Thyroid gland (tissue), 4 donors: ENCODE measurements around the gene CDHR5. TPM values are rescaled to one million over a fixed set of nuclear protein-coding genes. Genes with fewer than 3 reads are reported as not detected.
"Not testable (repeated sequence)": the region's sequence is repeated elsewhere in the genome, so short reads cannot be mapped to it uniquely, and the experiment has no call there.

Source experiments
- DNase-seq, 2 donors: peaks; one replicate each; pipeline ENCODE4 v3.0.0-alpha.2; 2019
- H3K27ac ChIP-seq, 3 donors: fragments of 200-600 bp; sonication (generic); 1 replicate in 2 of 3; 2 replicates in 1 of 3; pipeline ENCODE4 v1.5.1; 2016 to 2019; ENCODE audit warnings: mild to moderate bottlenecking in 1 of 3, moderate library complexity in 1 of 3
- H3K27me3 ChIP-seq: fragments of 200-600 bp; sonication (generic); one replicate; pipeline ENCODE4 v1.5.1; 2019
- H3K36me3 ChIP-seq, 2 donors: fragments of 200-600 bp; sonication (generic); one replicate each; pipeline ENCODE4 v1.5.1; 2016 to 2019
- H3K4me1 ChIP-seq, 2 donors: fragments of 200-600 bp; sonication (generic); one replicate each; pipeline ENCODE4 v1.5.1; 2017 to 2019
- H3K4me3 ChIP-seq, 3 donors: fragments of 200-600 bp; sonication (generic); replicated peaks in 1 of 3; 1 replicate in 2 of 3; 2 replicates in 1 of 3; pipeline ENCODE4 v1.5.1; 2016; ENCODE audit warnings: mild to moderate bottlenecking in 1 of 3
- H3K9me3 ChIP-seq: fragments of 200-600 bp; sonication (generic); one replicate; pipeline ENCODE4 v1.5.1; 2017
- CTCF ChIP-seq, 6 experiments: fragments of 200-600 bp in 3 of 6; fragments of 450-650 bp in 3 of 6; sonication (generic) in 3 of 6; IDR thresholded peaks; one replicate each; pipeline ENCODE4 v1.5.1; 2016 to 2019; ENCODE audit warnings: antibody characterized with exemption in 6 of 6, mild to moderate bottlenecking in 2 of 6, inconsistent platforms in 1 of 6, moderate library complexity in 1 of 6
- POLR2A ChIP-seq, 2 donors: fragments of 450-650 bp; IDR thresholded peaks; one replicate each; pipeline ENCODE4 v1.6.1; 2017; ENCODE audit warnings: antibody characterized with exemption in 2 of 2, mild to moderate bottlenecking in 2 of 2, moderate library complexity in 1 of 2
- WGBS, 2 donors: methylation state at CpG; one replicate each; pipeline ENCODE4 v1.1.5; 2017; 5-methylcytosine and 5-hydroxymethylcytosine counted together
- intact Hi-C: fragments of 100-400 bp; cut with DNase I; formaldehyde crosslinking; loops from one replicate; pipeline ENCODE4 v1.15.1; 2023
- total RNA-seq, 4 donors: library from RNA; depleted of rRNA; stranded (reverse); fragments of >200 nt; gene quantifications; one replicate each; pipeline ENCODE4 v1.2.3, GENCODE V29; 2016

The CDHR5 gene
- total RNA-seq, 4 donors from 2014 or later = not detected

GRCh38 chr11:574632-575312, 50.0 kb downstream of the CDHR5 start:
- no peak for DNase-seq
- H3K27me3 ChIP-seq = no peaks in the 10 kb centered on the region
- no peak overlapping the region for H3K27ac ChIP-seq
- WGBS, 2 donors = 10 to 18% methylated on average over 24 to 25 of the region's 25 CpGs
- no peaks in the 10 kb centered on the region for H3K9me3 ChIP-seq
- intact Hi-C loops = no loop called here
- H3K4me1 ChIP-seq = peaks cover 58 to 63% of the 10 kb centered on the region in 2 donors
- peak in 1 of 2 donors; percentile 19 for TF ChIP-seq POLR2A (IDR thresholded peaks at IDR 0.05)
- no peak for TF ChIP-seq CTCF (IDR thresholded peaks at IDR 0.05)
- peak overlapping the region in 2 of 3 donors; percentile 40 to 56 for H3K4me3 ChIP-seq
- no peaks in the 10 kb centered on the region for H3K36me3 ChIP-seq

- DNase-seq = peak; percentile 62 to 65
- H3K27me3 ChIP-seq, intact Hi-C loops, H3K9me3 ChIP-seq, H3K36me3 ChIP-seq: not testable (repeated sequence)
- 24 to 27% methylated on average over 13 to 14 of the region's 14 CpGs for WGBS, 2 donors
- Histone ChIP-seq H3K4me3 (peak overlapping the region in 1 of 3 donors; percentile 56), H3K4me1 (peaks cover 57 to 61% of the 10 kb centered on the region in 2 donors), H3K27ac (peak overlapping the region in 1 of 3 donors; percentile 39)
Observed at GRCh38 chr11:574031-574570, 50.7 kb downstream of the CDHR5 start.

GRCh38 chr11:573146-573759, 51.5 kb downstream of the CDHR5 start:
- peak overlapping the region; percentile 39 to 71 (median 64) for H3K27ac ChIP-seq
- peaks cover 51 to 57% of the 10 kb centered on the region in 2 donors for H3K4me1 ChIP-seq
- H3K9me3 ChIP-seq = no peaks in the 10 kb centered on the region
- intact Hi-C loops = no loop called here
- DNase-seq = peak; percentile 62 to 67
- no peaks in the 10 kb centered on the region for H3K27me3 ChIP-seq
- WGBS, 2 donors = 42 to 56% methylated on average over 8 to 15 of the region's 16 CpGs
- TF ChIP-seq POLR2A (IDR thresholded peaks at IDR 0.05) (no peak), CTCF (IDR thresholded peaks at IDR 0.05) (no peak)
- H3K4me3 ChIP-seq = no peak overlapping the region
- H3K36me3 ChIP-seq = no peaks in the 10 kb centered on the region

GRCh38 chr11:571802-572185, 53.0 kb downstream of the CDHR5 start:
- no peak for TF ChIP-seq POLR2A (IDR thresholded peaks at IDR 0.05)
- WGBS, 2 donors = 65 to 79% methylated on average over 8 of the region's 8 CpGs
- H3K27me3 ChIP-seq = no peaks in the 10 kb centered on the region
- no peak overlapping the region for H3K27ac ChIP-seq
- DNase-seq = no peak
- H3K36me3 ChIP-seq = no peaks in the 10 kb centered on the region
- H3K4me1 ChIP-seq = peaks cover 40 to 47% of the 10 kb centered on the region in 2 donors
- no peak overlapping the region for H3K4me3 ChIP-seq
- H3K9me3 ChIP-seq = no peaks in the 10 kb centered on the region
- intact Hi-C loops = no loop called here

GRCh38 chr11:569158-569885, 55.4 kb downstream of the CDHR5 start:
- no peak for DNase-seq
- intact Hi-C loops = no loop called here
- WGBS, 2 donors = 60 to 67% methylated on average over 18 to 34 of the region's 36 CpGs

More at GRCh38 chr11:569158-569885, 55.4 kb downstream of the CDHR5 start:
- Histone ChIP-seq H3K9me3 (no peaks in the 10 kb centered on the region), H3K4me3 (peak overlapping the region in 2 of 3 donors; percentile 42 to 69), H3K27me3 (no peaks in the 10 kb centered on the region), H3K36me3 (no peaks in the 10 kb centered on the region), H3K4me1 (peaks cover 28 to 36% of the 10 kb centered on the region in 2 donors), H3K27ac (peak overlapping the region in 1 of 3 donors; percentile 46)
- no peak for TF ChIP-seq CTCF (IDR thresholded peaks at IDR 0.05)
- TF ChIP-seq POLR2A (IDR thresholded peaks at IDR 0.05) = no peak
